Measurements from ENCODE around the gene TMEM186.

DNA sequence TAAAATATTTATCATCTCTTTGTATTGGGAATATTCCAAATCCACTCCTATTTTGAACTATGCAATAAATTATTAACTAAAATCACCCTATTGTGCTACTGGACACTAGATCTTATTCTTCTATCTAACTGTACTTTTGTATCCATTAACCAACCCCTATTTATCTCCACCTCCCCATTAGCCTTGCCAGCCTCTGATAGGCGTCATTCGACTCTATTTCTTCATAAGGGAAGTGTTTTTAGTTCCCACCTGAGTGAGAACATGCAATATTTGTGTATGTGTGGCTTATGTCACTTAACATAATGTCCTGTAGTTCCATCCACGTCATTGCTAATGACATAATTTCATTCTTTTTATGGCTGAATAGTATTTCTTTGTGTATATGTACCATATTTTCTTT is 23.9 kb downstream of the TMEM186 start:
- TF ChIP-seq GLIS3 (CRISPR knock-in tag; IDR thresholded peaks at IDR 0.05) (no peak), ZNF70 (CRISPR knock-in tag; IDR thresholded peaks at IDR 0.05) (no peak), BACH2 (CRISPR knock-in tag; IDR thresholded peaks at IDR 0.05; ENCODE audit: borderline replicate concordance) (no peak), RARB (CRISPR knock-in tag; IDR thresholded peaks at IDR 0.05) (no peak), CSDC2 (CRISPR knock-in tag; IDR thresholded peaks at IDR 0.05) (no peak), SNAI2 (CRISPR knock-in tag; IDR thresholded peaks at IDR 0.05) (no peak)
- TF ChIP-seq, protein P1, sequence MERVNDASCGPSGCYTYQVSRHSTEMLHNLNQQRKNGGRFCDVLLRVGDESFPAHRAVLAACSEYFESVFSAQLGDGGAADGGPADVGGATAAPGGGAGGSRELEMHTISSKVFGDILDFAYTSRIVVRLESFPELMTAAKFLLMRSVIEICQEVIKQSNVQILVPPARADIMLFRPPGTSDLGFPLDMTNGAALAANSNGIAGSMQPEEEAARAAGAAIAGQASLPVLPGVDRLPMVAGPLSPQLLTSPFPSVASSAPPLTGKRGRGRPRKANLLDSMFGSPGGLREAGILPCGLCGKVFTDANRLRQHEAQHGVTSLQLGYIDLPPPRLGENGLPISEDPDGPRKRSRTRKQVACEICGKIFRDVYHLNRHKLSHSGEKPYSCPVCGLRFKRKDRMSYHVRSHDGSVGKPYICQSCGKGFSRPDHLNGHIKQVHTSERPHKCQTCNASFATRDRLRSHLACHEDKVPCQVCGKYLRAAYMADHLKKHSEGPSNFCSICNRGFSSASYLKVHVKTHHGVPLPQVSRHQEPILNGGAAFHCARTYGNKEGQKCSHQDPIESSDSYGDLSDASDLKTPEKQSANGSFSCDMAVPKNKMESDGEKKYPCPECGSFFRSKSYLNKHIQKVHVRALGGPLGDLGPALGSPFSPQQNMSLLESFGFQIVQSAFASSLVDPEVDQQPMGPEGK (CRISPR knock-in tag; IDR thresholded peaks at IDR 0.05; ENCODE audit: borderline replicate concordance), result no peak
- TF ChIP-seq, protein P2, sequence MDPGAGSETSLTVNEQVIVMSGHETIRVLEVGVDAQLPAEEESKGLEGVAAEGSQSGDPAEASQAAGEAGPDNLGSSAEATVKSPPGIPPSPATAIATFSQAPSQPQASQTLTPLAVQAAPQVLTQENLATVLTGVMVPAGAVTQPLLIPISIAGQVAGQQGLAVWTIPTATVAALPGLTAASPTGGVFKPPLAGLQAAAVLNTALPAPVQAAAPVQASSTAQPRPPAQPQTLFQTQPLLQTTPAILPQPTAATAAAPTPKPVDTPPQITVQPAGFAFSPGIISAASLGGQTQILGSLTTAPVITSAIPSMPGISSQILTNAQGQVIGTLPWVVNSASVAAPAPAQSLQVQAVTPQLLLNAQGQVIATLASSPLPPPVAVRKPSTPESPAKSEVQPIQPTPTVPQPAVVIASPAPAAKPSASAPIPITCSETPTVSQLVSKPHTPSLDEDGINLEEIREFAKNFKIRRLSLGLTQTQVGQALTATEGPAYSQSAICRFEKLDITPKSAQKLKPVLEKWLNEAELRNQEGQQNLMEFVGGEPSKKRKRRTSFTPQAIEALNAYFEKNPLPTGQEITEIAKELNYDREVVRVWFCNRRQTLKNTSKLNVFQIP (CRISPR knock-in tag; IDR thresholded peaks at IDR 0.05; ENCODE audit: borderline replicate concordance, low read depth), result no peak
- TF ChIP-seq, protein P3, sequence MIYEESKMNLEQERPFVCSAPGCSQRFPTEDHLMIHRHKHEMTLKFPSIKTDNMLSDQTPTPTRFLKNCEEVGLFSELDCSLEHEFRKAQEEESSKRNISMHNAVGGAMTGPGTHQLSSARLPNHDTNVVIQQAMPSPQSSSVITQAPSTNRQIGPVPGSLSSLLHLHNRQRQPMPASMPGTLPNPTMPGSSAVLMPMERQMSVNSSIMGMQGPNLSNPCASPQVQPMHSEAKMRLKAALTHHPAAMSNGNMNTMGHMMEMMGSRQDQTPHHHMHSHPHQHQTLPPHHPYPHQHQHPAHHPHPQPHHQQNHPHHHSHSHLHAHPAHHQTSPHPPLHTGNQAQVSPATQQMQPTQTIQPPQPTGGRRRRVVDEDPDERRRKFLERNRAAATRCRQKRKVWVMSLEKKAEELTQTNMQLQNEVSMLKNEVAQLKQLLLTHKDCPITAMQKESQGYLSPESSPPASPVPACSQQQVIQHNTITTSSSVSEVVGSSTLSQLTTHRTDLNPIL (CRISPR knock-in tag; IDR thresholded peaks at IDR 0.05; ENCODE audit: low read depth), result no peak

Data from SK-N-SH treated with all-trans-retinoic acid at 6 μM for 48 hours (cell line).